IPS-18a (cell line): Measurements from ENCODE around the gene PLEKHO1.
"Not testable (repeated sequence)": the region's sequence is repeated elsewhere in the genome, so short reads cannot be mapped to it uniquely, and the experiment has no call there.

Experiments used
- H3K27ac ChIP-seq: one replicate; pipeline ENCODE4 v1.5.1; 2013; ENCODE audit warnings: low read length
- H3K27me3 ChIP-seq: one replicate; pipeline ENCODE4 v1.6.1; 2013; ENCODE audit warnings: mild to moderate bottlenecking, low read length; ENCODE audit not compliant: control insufficient read depth, insufficient read depth
- H3K36me3 ChIP-seq: one replicate; pipeline ENCODE4 v1.6.1; 2013; ENCODE audit warnings: low read depth, low read length; ENCODE audit not compliant: control insufficient read depth
- H3K4me1 ChIP-seq: one replicate; pipeline ENCODE4 v1.6.1; 2013; ENCODE audit warnings: low read depth, low read length; ENCODE audit not compliant: control insufficient read depth
- H3K4me3 ChIP-seq: one replicate; pipeline ENCODE4 v1.5.1; 2013; ENCODE audit warnings: low read length
- H3K9ac ChIP-seq: one replicate; pipeline ENCODE4 v1.6.1; 2013; ENCODE audit warnings: mild to moderate bottlenecking, low read length, moderate library complexity
- H3K9me3 ChIP-seq: one replicate; pipeline ENCODE4 v1.6.1; 2013; ENCODE audit warnings: low read depth, low read length; ENCODE audit not compliant: control insufficient read depth

PLEKHO1 gene

DNA sequence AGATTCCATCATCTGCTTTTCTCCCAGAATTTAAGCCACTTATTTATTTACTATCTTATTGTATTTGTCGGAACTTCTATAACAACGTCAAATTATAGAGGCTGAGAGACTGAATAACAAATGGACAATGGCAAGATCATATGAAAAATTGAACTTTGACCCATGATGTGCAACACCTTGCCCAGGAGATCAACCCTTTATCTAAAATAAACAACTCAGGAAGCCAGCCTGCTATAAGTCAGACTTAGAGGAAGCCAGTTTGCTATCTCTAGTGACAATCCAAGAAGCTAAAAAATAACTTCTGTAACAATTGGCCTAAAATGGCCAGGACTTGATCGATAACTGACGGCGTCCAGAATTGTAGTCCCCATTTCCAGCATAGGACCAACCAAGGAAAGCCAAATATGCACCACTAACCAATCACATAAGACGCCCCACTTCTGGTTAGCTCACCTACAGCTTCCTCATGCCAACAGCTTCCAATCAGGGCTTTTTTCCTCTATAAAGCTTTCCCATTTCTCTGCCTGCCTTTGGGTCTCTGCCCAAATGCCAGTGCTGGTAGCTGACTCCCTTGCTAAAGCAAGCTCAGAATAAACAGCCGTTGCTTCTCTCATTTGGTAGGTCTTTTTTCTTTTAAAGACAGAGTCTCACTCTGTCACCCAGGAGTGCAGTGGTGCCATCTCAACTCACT lies 57.7 kb downstream of the PLEKHO1 start:
- no peak overlapping the region for H3K9ac ChIP-seq

DNA sequence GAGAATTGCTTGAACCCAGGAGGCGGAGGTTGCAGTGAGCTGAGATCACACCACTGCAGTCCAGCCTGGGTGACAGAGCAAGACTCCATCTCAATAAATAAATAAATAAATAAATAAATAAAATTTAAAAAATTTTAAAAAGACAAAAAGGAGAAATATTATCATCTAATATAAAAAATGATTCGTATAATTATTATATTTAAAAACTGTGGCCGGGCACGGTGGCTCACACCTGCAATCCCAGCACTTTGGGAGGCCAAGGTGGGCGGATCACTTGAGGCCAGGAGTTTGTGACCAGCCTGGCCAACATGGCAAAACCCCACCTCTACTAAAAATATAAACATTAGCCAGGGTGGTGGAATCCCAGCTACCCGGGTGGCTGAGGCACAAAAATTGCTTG lies 58.7 kb downstream of the PLEKHO1 start:
- not testable (repeated sequence) for H3K9ac ChIP-seq, H3K27ac ChIP-seq, H3K4me1 ChIP-seq, H3K4me3 ChIP-seq, H3K27me3 ChIP-seq, H3K36me3 ChIP-seq, H3K9me3 ChIP-seq

More for the DNA sequence above, 57.7 kb downstream of the PLEKHO1 start:
- Histone ChIP-seq H3K9me3 (no peaks in the 10 kb centered on the region), H3K36me3 (no peaks in the 10 kb centered on the region), H3K4me1 (no peaks in the 10 kb centered on the region), H3K27me3 (no peaks in the 10 kb centered on the region), H3K27ac (no peak overlapping the region), H3K4me3 (no peak overlapping the region)
